Right renal pelvis (tissue), 4 donors: ENCODE measurements around the gene DSN1. TPM values are rescaled to one million over a fixed set of nuclear protein-coding genes. Genes with fewer than 3 reads are reported as not detected.

Source experiments
- DNase-seq, 4 donors: peaks; one replicate each; pipeline ENCODE4 v3.0.0-alpha.2; 2013; ENCODE audit warnings: low read depth in 4 of 4, low spot score in 3 of 4, missing footprints in 1 of 4
- polyA plus RNA-seq, 4 donors: library from polyadenylated mRNA; unstranded; fragments of 120-200 nt; gene quantifications; one replicate each; pipeline ENCODE4 v1.2.1, GENCODE V29; 2013; ENCODE audit not compliant: insufficient read length in 4 of 4

DSN1 gene
- polyA plus RNA-seq, 4 donors: 17.0 to 19.2 (median 18.9) TPM

DNA sequence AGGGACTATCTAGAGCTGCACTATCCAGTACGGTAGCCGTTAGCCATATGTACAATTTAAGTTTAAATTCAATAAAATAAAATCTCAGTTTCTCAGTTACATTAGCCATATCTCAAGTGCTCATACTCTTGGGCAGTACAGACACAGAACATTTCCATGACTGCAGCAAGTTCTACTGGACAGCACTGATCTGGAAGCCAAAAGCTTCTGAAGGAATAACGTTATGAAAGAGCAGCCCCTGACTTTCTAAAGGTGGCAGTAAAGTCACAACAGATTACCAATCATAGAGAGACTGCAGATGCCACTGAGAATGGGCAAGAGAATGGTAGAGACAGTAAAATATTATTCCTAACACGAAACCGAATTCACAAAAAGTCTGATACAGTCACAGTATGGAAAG lies 64.4 kb downstream of the DSN1 start:
- no peak for DNase-seq

DNA sequence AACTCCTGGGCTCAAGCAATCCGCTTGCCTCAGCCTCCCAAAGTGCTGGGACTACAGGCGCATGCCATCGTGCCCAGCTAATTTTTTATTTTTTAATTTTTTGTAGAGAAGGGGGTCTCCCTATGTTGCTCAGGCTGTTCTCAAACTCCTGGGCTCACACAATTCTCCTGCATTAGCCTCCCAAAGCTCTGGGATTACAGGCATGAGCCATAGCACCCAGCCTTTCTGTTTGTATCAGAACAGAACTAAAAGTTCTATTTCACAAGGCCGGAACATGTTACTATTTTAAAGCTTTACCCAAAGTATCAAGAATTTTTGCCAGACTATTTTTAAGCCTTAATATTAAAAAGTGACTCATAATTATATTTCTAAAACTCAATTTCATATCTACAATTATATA lies 70.0 kb downstream of the DSN1 start:
- DNase-seq: no peak

Other genes starting within 250 kb of the DSN1 start
- 100 to 1,000 TPM; 237 to 261 (median 257) TPM for gene MYL9, start 232.2 kb downstream of the DSN1 start, polyA plus RNA-seq
- 10 to 100 TPM; 53.9 to 66.3 (median 63.0) TPM for gene TGIF2, start 200.2 kb downstream of the DSN1 start, polyA plus RNA-seq
- 10 to 100 TPM; 58.2 to 71.8 (median 65.0) TPM for gene RAB5IF, start 168.0 kb downstream of the DSN1 start, polyA plus RNA-seq
- under 1 TPM; 0.32 to 0.54 (median 0.44) TPM for gene SLA2, start 127.6 kb downstream of the DSN1 start, polyA plus RNA-seq
- 10 to 100 TPM; 31.3 to 35.9 (median 33.9) TPM for gene NDRG3, start 27.7 kb downstream of the DSN1 start, polyA plus RNA-seq
- 1 to 10 TPM; 1.6 to 5.5 (median 3.5) TPM for gene TLDC2, start 102.4 kb upstream of the DSN1 start, polyA plus RNA-seq
- gene SAMHD1, start 177.9 kb upstream of the DSN1 start, polyA plus RNA-seq: 10 to 100 TPM; 22.1 to 27.6 (median 25.6) TPM